ENCODE results near the gene EPRS1.

DNA sequence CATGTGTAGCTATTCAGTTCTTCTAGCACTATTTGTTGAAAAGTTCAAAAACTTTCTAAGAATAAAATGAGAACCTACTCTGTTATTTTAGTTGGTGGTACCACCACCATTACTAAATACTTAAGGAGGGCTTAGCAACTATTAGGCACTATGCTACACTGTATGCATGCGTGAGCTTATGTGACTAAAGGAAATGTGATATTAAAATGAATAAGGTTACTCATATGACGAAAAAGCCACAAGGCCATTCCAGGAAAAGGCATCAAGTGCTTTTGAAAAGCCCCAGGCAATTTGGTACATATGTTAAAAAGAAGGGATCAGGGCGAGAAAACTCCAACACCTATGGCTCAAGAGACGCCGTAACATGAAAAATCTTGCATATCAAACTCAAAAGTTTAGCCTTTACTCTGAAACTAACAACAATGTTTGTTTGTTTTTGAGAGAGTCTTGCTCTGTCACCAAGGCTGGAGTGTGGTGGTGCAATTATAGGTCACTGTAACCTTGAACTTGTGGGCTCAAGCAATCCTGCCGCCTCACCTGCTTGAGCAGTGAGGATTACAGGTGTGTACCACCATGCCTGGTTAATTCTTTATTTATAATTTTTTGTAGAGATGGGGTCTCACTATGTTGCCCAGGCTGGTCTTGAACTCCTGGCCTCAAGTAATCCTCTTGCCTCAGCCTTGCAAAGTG, 42.5 kb downstream of the EPRS1 start:
- TF ChIP-seq, protein P1, sequence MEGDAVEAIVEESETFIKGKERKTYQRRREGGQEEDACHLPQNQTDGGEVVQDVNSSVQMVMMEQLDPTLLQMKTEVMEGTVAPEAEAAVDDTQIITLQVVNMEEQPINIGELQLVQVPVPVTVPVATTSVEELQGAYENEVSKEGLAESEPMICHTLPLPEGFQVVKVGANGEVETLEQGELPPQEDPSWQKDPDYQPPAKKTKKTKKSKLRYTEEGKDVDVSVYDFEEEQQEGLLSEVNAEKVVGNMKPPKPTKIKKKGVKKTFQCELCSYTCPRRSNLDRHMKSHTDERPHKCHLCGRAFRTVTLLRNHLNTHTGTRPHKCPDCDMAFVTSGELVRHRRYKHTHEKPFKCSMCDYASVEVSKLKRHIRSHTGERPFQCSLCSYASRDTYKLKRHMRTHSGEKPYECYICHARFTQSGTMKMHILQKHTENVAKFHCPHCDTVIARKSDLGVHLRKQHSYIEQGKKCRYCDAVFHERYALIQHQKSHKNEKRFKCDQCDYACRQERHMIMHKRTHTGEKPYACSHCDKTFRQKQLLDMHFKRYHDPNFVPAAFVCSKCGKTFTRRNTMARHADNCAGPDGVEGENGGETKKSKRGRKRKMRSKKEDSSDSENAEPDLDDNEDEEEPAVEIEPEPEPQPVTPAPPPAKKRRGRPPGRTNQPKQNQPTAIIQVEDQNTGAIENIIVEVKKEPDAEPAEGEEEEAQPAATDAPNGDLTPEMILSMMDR (IDR thresholded peaks at IDR 0.05), result no peak
- TF ChIP-seq POLR2A (IDR thresholded peaks at IDR 0.05), result no peak
